Gastroesophageal sphincter (tissue), 4 donors: ENCODE data around the gene TBR1. TPM values are rescaled to one million over a fixed set of nuclear protein-coding genes. Genes with fewer than 3 reads are reported as not detected.

Source experiments
- ATAC-seq: fragments of 150-250 bp; one replicate; pipeline ENCODE4 v1.9.1; 2016; ENCODE audit warnings: mild to moderate bottlenecking, moderate library complexity
- H3K27ac ChIP-seq, 4 donors: fragments of 200-600 bp; sonication (generic) in 3 of 4; 1 replicate in 3 of 4; 2 replicates in 1 of 4; pipeline ENCODE4 v1.5.1; 2016 to 2019
- H3K27me3 ChIP-seq: fragments of 200-600 bp; sonication (generic); one replicate; pipeline ENCODE4 v1.5.1; 2019
- H3K36me3 ChIP-seq, 2 donors: fragments of 200-600 bp; sonication (generic); one replicate each; pipeline ENCODE4 v1.5.1; 2019; ENCODE audit warnings: control low read depth in 1 of 2
- H3K4me1 ChIP-seq, 3 donors: fragments of 200-600 bp; sonication (generic); 1 replicate in 2 of 3; 2 replicates in 1 of 3; pipeline ENCODE4 v1.5.1; 2016 to 2019; ENCODE audit warnings: control low read depth in 2 of 3
- H3K4me3 ChIP-seq, 2 donors: fragments of 200-600 bp; sonication (generic); one replicate each; pipeline ENCODE4 v1.5.1; 2019; ENCODE audit warnings: mild to moderate bottlenecking in 1 of 2, moderate library complexity in 1 of 2
- H3K9me3 ChIP-seq, 3 donors: fragments of 200-600 bp; sonication (generic); one replicate each; pipeline ENCODE4 v1.5.1; 2017 to 2019; ENCODE audit warnings: control low read depth in 2 of 3
- EP300 ChIP-seq: sonication (generic); formaldehyde crosslinking; IDR thresholded peaks from one replicate; pipeline ENCODE4 v1.6.1; 2017; ENCODE audit warnings: antibody characterized with exemption, mild to moderate bottlenecking
- POLR2A ChIP-seq, 2 donors: fragments of 450-650 bp; IDR thresholded peaks; one replicate each; pipeline ENCODE4 v1.6.1; 2017; ENCODE audit warnings: antibody characterized with exemption in 2 of 2, mild to moderate bottlenecking in 2 of 2, moderate library complexity in 1 of 2
- POLR2AphosphoS5 ChIP-seq: sonication (generic); formaldehyde crosslinking; IDR thresholded peaks from one replicate; pipeline ENCODE4 v1.6.1; 2017; ENCODE audit warnings: antibody characterized with exemption
- WGBS, 2 donors: methylation state at CpG; one replicate each; pipeline ENCODE4 v1.1.5; 2018; ENCODE audit warnings: low coverage in 1 of 2; 5-methylcytosine and 5-hydroxymethylcytosine counted together
- total RNA-seq, 4 donors: library from RNA; depleted of rRNA; stranded (reverse); fragments of >200 nt; gene quantifications; one replicate each; pipeline ENCODE4 v1.1.0, GENCODE V29; 2016
- TF ChIP-seq, protein P1 (sequence below), 4 experiments: fragments of 200-600 bp in 2 of 4; fragments of 450-650 bp in 2 of 4; sonication (generic) in 1 of 4; IDR thresholded peaks; one replicate each; pipeline ENCODE4 v1.5.1; 2017 to 2019; ENCODE audit warnings: antibody characterized with exemption in 4 of 4, mild to moderate bottlenecking in 2 of 4, moderate library complexity in 2 of 4

Gene TBR1
- total RNA-seq, 4 donors from 2014 or later: not detected

DNA sequence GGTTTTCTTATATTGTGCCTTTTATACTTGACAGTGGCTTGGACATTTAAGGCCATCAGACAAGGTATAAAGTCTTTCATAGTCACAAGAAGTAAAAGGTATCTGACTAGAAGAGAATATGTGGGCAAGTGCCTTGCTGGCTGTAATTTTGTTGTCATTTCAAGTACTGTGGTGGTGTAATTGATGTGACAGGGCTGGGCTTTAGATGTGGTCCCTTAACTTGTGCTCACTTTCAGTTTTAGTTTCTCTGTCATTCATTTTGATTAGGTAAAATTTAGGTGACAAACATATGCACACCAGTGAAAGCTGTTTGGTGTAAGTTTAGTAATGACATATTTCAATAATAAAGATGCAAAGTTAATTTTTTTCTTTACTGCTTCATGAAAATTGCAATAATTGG is 31.2 kb upstream of the TBR1 start:
- Histone ChIP-seq H3K36me3 (peaks cover 0 to 4% of the 10 kb centered on the region in 2 donors), H3K9me3 (no peaks in the 10 kb centered on the region), H3K27ac (no peak overlapping the region), H3K27me3 (no peaks in the 10 kb centered on the region), H3K4me1 (no peaks in the 10 kb centered on the region), H3K4me3 (no peak overlapping the region)
- TF ChIP-seq, protein P1, sequence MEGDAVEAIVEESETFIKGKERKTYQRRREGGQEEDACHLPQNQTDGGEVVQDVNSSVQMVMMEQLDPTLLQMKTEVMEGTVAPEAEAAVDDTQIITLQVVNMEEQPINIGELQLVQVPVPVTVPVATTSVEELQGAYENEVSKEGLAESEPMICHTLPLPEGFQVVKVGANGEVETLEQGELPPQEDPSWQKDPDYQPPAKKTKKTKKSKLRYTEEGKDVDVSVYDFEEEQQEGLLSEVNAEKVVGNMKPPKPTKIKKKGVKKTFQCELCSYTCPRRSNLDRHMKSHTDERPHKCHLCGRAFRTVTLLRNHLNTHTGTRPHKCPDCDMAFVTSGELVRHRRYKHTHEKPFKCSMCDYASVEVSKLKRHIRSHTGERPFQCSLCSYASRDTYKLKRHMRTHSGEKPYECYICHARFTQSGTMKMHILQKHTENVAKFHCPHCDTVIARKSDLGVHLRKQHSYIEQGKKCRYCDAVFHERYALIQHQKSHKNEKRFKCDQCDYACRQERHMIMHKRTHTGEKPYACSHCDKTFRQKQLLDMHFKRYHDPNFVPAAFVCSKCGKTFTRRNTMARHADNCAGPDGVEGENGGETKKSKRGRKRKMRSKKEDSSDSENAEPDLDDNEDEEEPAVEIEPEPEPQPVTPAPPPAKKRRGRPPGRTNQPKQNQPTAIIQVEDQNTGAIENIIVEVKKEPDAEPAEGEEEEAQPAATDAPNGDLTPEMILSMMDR (IDR thresholded peaks at IDR 0.05): no peak
- TF ChIP-seq EP300: no peak
- TF ChIP-seq POLR2A (IDR thresholded peaks at IDR 0.05): no peak
- TF ChIP-seq POLR2AphosphoS5: no peak
- no peak for ATAC-seq

DNA sequence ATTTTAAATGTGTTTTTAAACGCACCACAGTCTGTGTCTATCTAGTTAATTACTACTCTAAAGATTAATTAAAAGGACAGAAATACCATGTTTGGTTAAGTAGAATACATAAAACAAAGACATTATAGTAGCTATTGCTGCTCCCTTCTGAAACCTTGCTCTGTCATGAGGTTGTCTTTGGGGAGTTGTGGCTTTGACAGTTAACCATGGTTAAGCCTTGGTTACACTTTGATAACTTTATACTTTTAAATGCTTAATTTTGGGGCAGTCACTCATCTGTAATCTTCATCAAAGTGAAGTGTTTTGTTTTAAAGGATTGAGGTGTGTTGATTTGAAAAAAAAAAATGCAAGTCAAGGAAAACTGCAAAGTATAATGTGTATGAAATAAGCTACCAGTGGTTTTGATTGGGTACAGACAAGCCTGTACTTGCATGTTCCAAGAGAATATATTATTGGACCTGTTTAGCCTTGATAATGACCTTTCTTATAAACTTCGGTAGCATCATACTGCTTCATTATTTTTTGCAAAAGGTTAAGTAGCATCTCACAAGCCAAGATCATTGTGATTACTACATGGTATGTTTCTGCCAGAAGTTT is 29.8 kb upstream of the TBR1 start:
- ATAC-seq: no peak

DNA sequence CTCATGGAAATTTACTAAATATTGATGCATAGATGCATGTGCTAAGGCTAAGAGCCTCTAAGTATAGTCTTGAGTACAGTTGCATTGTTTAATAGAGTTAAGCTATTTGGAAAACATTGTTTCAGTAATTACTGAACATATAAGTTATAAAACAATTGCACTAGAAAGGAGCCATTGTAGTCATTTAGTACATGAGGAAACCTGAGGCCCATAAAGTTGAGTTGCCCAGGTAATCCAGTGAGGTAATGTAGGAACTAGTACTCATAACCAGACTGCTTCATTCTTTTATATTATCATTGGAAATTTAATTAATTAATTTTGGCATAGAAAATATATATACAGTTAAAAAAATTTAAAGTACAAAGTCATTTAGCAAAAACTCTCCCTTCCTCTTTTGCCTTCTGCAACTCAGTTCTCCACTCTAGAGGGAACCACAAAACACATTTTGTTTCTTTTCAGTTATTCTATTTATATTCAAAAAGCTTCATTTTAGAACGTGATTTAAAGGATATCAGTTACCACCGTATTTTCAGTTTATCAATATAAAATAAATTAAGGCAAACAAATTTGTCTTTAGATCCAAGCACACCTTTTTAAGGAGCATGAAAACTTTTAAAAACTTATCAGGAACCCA is 27.8 kb upstream of the TBR1 start:
- Histone ChIP-seq H3K4me3 (no peak overlapping the region), H3K9me3 (no peaks in the 10 kb centered on the region), H3K27me3 (no peaks in the 10 kb centered on the region), H3K4me1 (no peaks in the 10 kb centered on the region), H3K27ac (no peak overlapping the region), H3K36me3 (peaks cover 0 to 13% of the 10 kb centered on the region in 2 donors)
- 85 to 100% methylated on average over 2 of the region's 2 CpGs for WGBS, 2 donors
- ATAC-seq: no peak
- TF ChIP-seq, protein P1 (IDR thresholded peaks at IDR 0.05): no peak
- TF ChIP-seq POLR2A (IDR thresholded peaks at IDR 0.05) (no peak), EP300 (no peak), POLR2AphosphoS5 (no peak)

More for the DNA sequence above, 29.8 kb upstream of the TBR1 start:
- H3K4me3 ChIP-seq: no peak overlapping the region
- no peaks in the 10 kb centered on the region for H3K27me3 ChIP-seq
- no peaks in the 10 kb centered on the region for H3K9me3 ChIP-seq
- no peaks in the 10 kb centered on the region for H3K4me1 ChIP-seq
- no peak overlapping the region for H3K27ac ChIP-seq
- 91 to 94% methylated on average over 2 of the region's 2 CpGs for WGBS, 2 donors
- TF ChIP-seq EP300 (no peak), POLR2A (IDR thresholded peaks at IDR 0.05) (no peak), POLR2AphosphoS5 (no peak)
- TF ChIP-seq, protein P1 (IDR thresholded peaks at IDR 0.05): no peak
- H3K36me3 ChIP-seq: peaks cover 0 to 4% of the 10 kb centered on the region in 2 donors

DNA sequence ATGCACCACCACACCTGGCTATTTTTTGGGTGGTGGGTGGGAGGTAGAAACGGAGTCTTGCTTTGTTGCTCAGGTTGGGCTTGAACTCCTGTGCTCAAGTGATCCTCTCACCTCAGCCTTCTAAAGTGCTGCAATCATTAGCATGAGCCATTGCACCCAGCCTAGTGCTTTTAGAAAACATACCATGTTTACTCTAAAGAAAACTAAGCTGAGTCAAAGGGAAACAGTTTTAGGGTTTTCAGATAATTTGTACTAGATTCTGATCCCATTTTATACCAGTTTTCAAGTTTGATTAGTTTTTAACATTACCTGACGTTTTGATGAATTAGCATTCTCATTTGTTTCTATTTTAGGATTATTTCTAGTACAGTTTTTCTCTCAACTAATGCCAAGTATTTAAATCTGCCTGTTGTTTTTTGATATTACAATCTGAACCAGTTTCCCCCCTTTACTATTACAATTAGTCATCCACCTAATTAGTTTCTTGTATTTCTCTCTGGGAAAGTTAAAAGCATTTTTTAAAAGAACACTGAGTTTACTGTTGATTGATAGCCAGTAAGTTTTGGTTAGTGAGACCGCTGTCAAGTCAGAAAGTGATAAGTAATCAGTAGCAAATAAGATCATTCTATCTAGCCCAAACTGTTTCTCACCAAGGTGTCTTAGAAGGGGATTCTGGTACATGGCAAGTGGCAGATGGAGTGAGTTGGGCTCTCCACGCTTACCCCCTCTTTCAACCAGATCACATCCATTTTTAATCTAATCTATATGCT is 24.2 kb upstream of the TBR1 start:
- WGBS, 2 donors: 92 to 94% methylated on average over 2 to 3 of the region's 4 CpGs
- H3K36me3 ChIP-seq: peaks cover 0 to 34% of the 10 kb centered on the region in 2 donors
- no peaks in the 10 kb centered on the region for H3K27me3 ChIP-seq
- no peak for ATAC-seq
- H3K4me1 ChIP-seq: no peaks in the 10 kb centered on the region
- TF ChIP-seq POLR2AphosphoS5 (no peak), EP300 (no peak), POLR2A (IDR thresholded peaks at IDR 0.05) (no peak)
- TF ChIP-seq, protein P1 (IDR thresholded peaks at IDR 0.05): no peak
- H3K27ac ChIP-seq: no peak overlapping the region
- no peak overlapping the region for H3K4me3 ChIP-seq
- H3K9me3 ChIP-seq: no peaks in the 10 kb centered on the region
